NCI-H1092 (cell line): ENCODE measurements around the gene TEX2.

Experiments
- DNase-seq: peaks from one replicate; lab custom pipeline; 2025; lab: John Stamatoyannopoulos, UW

Gene TEX2

DNA sequence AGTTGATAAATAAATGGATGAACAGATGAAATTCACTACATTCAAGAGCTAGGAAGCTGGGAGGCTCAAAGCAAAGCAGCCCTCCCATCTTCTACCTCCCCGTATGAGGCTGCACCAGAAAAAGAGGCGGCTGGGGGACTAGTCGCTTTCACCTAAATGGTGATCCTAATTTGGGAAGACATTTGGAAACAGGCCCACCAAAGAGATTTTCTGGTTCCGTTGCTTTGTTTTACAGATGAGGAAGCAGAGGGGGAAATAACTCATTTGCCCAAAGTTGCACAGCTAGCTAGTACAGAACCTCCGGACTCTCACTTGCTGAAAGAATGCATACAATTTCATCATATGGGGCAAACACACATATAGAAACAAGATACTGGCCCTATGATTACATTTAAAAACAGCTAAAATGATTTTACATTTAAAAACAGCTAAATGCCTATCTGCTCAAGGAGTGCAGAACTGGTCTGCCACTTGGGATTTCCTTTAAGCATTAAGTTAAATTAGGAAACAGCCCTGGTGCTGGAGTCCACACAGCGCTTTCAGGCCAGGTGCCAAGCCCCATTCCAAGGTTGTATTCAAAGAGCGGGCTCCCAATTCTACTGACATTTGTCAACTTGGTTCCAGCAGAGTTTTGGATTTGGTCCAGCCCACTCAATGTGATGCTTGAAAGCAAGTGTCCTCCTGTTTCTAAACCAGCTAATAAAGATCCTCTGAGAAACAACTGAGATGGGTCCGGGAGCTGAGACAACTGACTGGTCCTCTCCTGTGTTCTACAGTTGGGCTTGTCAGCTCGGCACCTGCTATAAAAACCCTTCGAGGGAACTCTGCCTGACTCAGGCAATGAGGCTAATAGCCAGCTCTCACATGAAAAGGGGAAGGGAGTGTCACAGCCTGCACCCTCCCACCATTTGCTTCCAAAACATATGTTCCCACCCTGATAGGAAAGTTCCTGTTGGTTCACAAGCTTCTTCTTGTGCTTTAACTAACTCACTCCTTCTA is 144.8 kb downstream of the TEX2 start:
- DNase-seq = peak; percentile 68

- no peak for DNase-seq
Measured at GRCh38 chr17:64115822-64116534, 147.1 kb downstream of the TEX2 start.

DNA sequence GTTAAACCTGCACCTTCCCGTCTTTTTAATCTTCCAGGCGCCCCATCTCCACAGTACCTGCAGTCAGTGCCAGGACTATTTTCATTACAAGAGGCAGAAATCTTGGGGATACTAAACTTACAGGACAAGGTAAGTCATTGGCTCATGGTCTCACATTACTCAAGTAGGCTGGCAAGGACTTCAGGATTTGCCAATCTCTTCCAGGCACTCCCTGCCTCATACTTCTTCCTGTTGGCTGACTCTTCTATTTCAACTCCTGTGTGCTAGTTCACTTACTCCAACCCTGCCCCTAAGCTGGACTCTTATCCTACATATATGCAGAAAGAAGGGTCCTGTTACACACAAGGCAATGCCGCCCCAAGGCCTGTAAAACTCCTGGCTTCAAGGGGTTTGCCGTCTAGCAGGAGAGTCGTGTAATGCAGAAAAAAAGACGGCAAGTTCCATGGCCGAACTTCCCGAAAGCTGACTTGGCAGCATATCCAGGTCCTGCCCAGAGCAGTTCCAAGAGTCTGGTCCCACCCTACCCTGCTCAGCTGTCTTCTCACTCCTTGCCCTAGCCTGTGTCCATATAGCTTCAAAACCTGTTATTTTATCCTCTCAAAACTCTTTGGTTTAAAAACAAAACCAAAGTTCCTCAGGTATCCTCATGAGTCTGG is 147.9 kb downstream of the TEX2 start:
- DNase-seq = no peak

GRCh38 chr17:64113006-64113405 is 150.1 kb downstream of the TEX2 start:
- no peak for DNase-seq

GRCh38 chr17:64111831-64112230 is 151.2 kb downstream of the TEX2 start:
- no peak for DNase-seq

- DNase-seq = no peak
Measured at GRCh38 chr17:64110379-64111152, 152.5 kb downstream of the TEX2 start.

GRCh38 chr17:64109400-64109799 is 153.7 kb downstream of the TEX2 start:
- DNase-seq = no peak

DNA sequence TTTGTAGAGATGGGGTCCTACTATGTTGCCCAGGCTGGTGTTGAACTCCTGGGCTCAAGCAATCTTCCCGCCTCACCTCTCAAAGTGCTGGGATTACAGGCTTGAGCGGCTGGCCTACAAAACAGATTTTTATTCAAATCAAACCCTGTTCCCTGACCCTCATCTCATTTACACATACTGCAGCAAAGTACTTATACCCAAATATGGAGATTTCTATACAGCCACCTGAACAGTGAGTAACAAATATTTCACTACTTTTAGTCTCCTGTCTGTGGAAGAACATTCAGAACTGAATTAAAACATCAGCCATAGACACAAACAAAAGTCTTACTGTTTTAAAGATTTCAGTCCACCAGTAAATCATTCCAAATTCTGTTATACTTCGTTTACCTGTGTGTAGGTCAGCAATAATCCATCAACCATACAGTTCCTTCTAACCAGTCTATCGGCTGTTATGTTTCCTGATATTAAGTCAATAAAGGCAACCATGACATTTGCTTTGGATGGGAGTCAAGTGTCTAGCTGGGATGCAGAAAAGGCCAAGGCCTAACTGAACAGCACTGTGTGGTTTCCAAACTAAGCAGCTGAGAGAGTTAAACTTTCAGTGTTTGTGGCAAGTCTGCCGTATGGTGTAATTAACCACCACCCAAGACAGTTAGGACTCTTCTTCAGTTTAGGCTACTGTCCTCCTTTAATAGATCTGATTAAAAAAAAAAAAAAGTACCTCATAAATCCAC is 155.4 kb downstream of the TEX2 start:
- no peak for DNase-seq

DNA sequence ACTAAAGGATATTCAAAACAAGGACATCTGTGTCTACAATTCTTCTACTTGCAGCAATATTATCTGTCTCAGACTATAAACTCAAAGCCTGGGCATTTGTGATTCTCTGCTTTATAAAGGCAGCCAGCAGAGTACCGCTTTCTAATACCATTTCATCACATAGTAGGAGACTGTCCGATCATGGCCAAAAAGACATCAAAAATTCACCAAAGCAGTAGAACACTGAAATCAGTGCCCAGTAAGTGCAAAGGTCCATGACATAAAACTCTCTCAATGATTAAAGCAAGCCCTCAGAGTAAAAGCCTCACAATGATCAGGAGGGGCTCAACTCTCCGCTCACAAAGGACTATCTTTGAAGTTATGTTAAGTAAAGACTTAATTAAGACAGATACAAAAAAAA is 156.1 kb downstream of the TEX2 start:
- no peak for DNase-seq

DNA sequence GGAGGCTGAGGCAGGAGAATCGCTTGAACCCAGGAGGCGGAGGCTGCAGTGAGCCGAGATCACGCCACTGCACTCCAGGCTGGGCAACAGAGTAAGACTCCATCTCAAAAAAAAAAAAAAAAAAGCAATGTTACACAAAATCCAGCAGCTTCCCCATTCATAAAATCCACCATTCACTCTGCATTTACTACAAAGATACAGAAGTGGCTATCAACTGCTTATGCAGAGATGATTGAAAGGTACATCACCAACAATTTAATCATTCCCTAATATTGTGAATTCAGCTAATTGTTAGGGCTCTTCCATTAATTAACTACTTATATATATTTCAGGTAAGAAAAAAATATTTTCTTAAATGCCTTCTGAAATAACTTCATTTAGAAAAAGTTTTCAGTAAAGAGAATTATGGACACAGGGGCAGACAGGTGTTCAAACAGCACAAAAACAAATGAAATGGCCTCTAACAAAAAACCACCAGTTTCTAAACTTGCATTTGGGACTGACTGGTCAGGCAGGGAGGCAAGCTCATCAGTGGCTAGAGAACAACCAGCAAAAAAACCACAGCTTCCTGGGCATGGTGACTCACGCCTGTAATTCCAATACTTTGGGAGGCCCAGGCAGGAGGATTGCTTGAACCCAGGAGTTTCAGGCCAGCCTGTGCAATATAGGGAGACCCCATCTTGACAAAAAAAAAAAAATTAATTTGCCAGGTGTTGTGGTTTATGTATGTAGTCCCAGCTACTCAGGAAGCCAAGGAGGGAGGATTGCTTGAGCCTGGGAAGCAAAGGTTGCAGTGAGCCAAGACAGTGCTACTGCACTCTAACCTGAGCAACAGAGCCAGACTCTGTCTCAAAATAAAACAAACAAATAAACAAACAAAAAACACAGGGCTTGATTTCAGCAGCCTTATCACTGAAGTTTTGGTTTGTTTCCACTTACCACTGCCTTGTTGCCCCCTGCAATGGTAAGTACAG is 159.4 kb downstream of the TEX2 start:
- no peak for DNase-seq

DNA sequence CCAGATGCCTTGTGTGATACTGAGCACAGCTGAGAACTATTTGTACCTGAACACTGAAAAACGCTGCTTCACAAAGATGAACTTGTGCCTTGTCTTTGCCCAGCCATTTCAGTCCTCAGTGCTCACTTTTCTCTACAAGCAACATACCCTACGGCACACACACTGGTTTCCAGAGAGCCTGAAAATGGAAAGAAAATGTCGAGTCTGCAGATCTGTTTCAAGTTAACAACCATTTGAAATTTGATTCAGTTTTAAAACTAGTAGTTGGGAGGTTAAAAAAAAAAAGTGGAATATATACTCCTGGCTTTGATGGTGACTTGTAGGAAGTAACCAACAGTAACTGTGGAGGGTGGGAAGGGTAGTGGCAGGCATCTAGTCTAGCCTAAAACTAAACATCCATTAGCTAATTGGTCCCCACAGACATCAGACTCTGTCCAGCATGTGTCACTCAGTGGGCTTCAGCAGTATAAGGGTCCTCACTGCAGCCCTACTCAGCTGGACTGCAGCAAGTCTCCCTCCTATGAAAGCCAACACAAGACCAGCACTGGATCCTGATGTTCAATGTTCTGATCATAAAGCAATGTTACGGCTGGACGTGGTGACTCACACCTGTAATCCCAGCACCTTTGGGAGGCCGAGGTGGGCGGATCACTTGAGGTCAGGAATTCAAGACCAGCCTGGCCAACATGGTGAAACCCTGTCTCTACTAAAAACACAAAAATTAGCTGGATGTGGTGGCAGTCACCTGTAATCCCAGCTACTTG is 160.3 kb downstream of the TEX2 start:
- DNase-seq = no peak

DNA sequence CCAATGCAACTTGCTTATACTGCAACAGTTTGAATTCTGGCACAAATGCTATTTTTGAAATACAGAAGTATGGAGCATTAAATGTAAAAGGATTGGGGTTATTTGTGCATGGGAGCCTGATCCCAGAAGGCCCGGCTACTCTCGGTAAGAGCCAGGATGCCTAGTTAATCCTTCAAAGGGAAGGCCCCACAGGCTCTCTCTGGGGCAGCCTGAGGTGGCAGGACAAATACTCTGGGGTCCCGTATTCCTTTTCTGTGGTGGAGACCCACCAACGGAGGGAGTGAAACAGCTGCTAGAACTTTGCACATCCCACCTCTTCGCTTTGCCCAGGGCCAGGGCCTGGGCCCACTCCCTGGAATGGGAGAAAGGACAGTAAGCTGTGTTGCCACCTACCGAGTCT is 163.5 kb downstream of the TEX2 start:
- no peak for DNase-seq
